SU-DHL-6 (cell line): Measurements from ENCODE around the gene EXOC2.
"Not testable (repeated sequence)": the region's sequence is repeated elsewhere in the genome, so short reads cannot be mapped to it uniquely, and the experiment has no call there.

Experiments
- H2AFZ ChIP-seq: fragments of 200-600 bp; sonication (generic); 2 replicates; pipeline ENCODE4 v1.6.1; 2014; ENCODE audit warnings: low read depth, mild to moderate bottlenecking, moderate library complexity, mixed read lengths, antibody characterized with exemption, low read length; ENCODE audit not compliant: severe bottlenecking
- H3F3A ChIP-seq: fragments of 200-600 bp; shearing (Covaris generic); 2 replicates; pipeline ENCODE4 v1.6.0; 2016; ENCODE audit warnings: antibody characterized with exemption, mild to moderate bottlenecking; ENCODE audit not compliant: insufficient read depth
- H3K27ac ChIP-seq: fragments of 200-600 bp; sonication (generic); 2 replicates; pipeline ENCODE4 v1.5.1; 2016; ENCODE audit warnings: low read depth, mild to moderate bottlenecking, low read length, moderate library complexity, mixed read lengths
- H3K27me3 ChIP-seq: fragments of 200-600 bp; sonication (generic), shearing (Covaris generic); 2 replicates; pipeline ENCODE4 v1.6.0; 2014; ENCODE audit warnings: mild to moderate bottlenecking, low read length
- H3K36me3 ChIP-seq: fragments of 200-600 bp; sonication (generic); 2 replicates; pipeline ENCODE4 v1.6.1; 2014; ENCODE audit warnings: mild to moderate bottlenecking, low read length, mixed read lengths
- H3K4me2 ChIP-seq: fragments of 300-600, 200-600 bp; shearing (Covaris generic), sonication (generic); 2 replicates; pipeline ENCODE4 v1.6.0; 2014; ENCODE audit warnings: low read length, low read depth, mild to moderate bottlenecking; ENCODE audit not compliant: poor library complexity, severe bottlenecking
- H3K4me3 ChIP-seq: fragments of 200-600 bp; sonication (generic); 2 replicates; pipeline ENCODE4 v1.5.1; 2014; ENCODE audit warnings: antibody characterized with exemption, low read length, mild to moderate bottlenecking, mixed read lengths; ENCODE audit not compliant: insufficient read depth, poor library complexity, severe bottlenecking
- H3K79me2 ChIP-seq: fragments of 200-600 bp; sonication (generic); 2 replicates; pipeline ENCODE4 v1.6.1; 2014; ENCODE audit warnings: mild to moderate bottlenecking, low read length, moderate library complexity; ENCODE audit not compliant: insufficient read depth
- H3K9ac ChIP-seq: fragments of 200-600 bp; sonication (generic); 2 replicates; pipeline ENCODE4 v1.7.0; 2014; ENCODE audit warnings: mild to moderate bottlenecking, low read length
- H3K9me2 ChIP-seq: fragments of 200-600 bp; sonication (generic); replicated peaks from 2 replicates; pipeline ENCODE4 v1.6.1; 2014; ENCODE audit warnings: low read length; ENCODE audit not compliant: insufficient read depth
- H3K9me3 ChIP-seq: fragments of 200-600 bp; sonication (generic); 2 replicates; pipeline ENCODE4 v1.6.1; 2014; ENCODE audit warnings: low read length, mixed read lengths; ENCODE audit not compliant: insufficient read depth
- H4K20me1 ChIP-seq: fragments of 200-600 bp; sonication (generic); 2 replicates; pipeline ENCODE4 v1.6.1; 2014; ENCODE audit warnings: low read depth, mild to moderate bottlenecking, antibody characterized with exemption, low read length, moderate library complexity, mixed read lengths
- CTCF ChIP-seq: fragments of 200-600 bp; sonication (generic); IDR thresholded peaks from one replicate; pipeline ENCODE4 v1.5.1; 2017; ENCODE audit warnings: antibody characterized with exemption, mild to moderate bottlenecking, low read length, moderate library complexity; ENCODE audit not compliant: insufficient read depth, poor library complexity, severe bottlenecking
- EZH2phosphoT487 ChIP-seq: fragments of 200-600 bp; sonication (generic), shearing (Covaris generic); conservative IDR thresholded peaks from 2 replicates; pipeline ENCODE4 v1.6.1; 2018; ENCODE audit warnings: mild to moderate bottlenecking, antibody characterized with exemption, low read length, moderate library complexity, mixed read lengths

The EXOC2 gene

GRCh38 chr6:610882-611281 is 82.1 kb downstream of the EXOC2 start:
- Histone ChIP-seq H3K9me2 (no peaks in the 10 kb centered on the region), H3K36me3 (peaks cover 16% of the 10 kb centered on the region; the same call in 1 of the 2 replicates), H3K79me2 (no peaks in the 10 kb centered on the region), H3K27ac (no peak overlapping the region), H3K9me3 (no peaks in the 10 kb centered on the region), H3K4me3 (no peak overlapping the region), H3K9ac (no peak overlapping the region), H3F3A (no peaks in the 10 kb centered on the region), H4K20me1 (no peaks in the 10 kb centered on the region), H3K4me2 (no peak overlapping the region), H3K27me3 (no peaks in the 10 kb centered on the region), H2AFZ (no peak overlapping the region)
- TF ChIP-seq EZH2phosphoT487 = no peak
- no peak for TF ChIP-seq CTCF

- no peak overlapping the region for H3K4me2 ChIP-seq
- no peaks in the 10 kb centered on the region for H3K27me3 ChIP-seq
- H3K4me3 ChIP-seq = no peak overlapping the region
- no peaks in the 10 kb centered on the region for H4K20me1 ChIP-seq
- no peaks in the 10 kb centered on the region for H3K9me3 ChIP-seq
- no peak overlapping the region for H3K9ac ChIP-seq
- TF ChIP-seq EZH2phosphoT487 (no peak), CTCF (no peak)
- no peaks in the 10 kb centered on the region for H3K79me2 ChIP-seq
- H3K9me2 ChIP-seq = no peaks in the 10 kb centered on the region
- no peak overlapping the region for H3K27ac ChIP-seq
- H3F3A ChIP-seq = no peaks in the 10 kb centered on the region
- H3K36me3 ChIP-seq = peaks cover 16% of the 10 kb centered on the region; the same call in 1 of the 2 replicates
- H2AFZ ChIP-seq = no peak overlapping the region
Measured at GRCh38 chr6:609905-610304, 83.0 kb downstream of the EXOC2 start.

- Histone ChIP-seq H3K9me2 (no peaks in the 10 kb centered on the region), H3K4me2 (no peak overlapping the region), H3K79me2 (no peaks in the 10 kb centered on the region), H3K36me3 (peaks cover 16% of the 10 kb centered on the region; the same call in 1 of the 2 replicates), H3K9ac (no peak overlapping the region), H3F3A (no peaks in the 10 kb centered on the region), H3K4me3 (no peak overlapping the region), H4K20me1 (no peaks in the 10 kb centered on the region), H3K27ac (no peak overlapping the region), H2AFZ (no peak overlapping the region), H3K27me3 (no peaks in the 10 kb centered on the region), H3K9me3 (no peaks in the 10 kb centered on the region)
- no peak for TF ChIP-seq CTCF
- TF ChIP-seq EZH2phosphoT487 = no peak
Measured at GRCh38 chr6:606829-607379, 86.0 kb downstream of the EXOC2 start.

- not testable (repeated sequence) for H3K27me3 ChIP-seq, H3K27ac ChIP-seq, H3F3A ChIP-seq, H3K4me2 ChIP-seq, H3K4me3 ChIP-seq, H3K9me3 ChIP-seq, H3K79me2 ChIP-seq, H4K20me1 ChIP-seq, H3K9me2 ChIP-seq, H2AFZ ChIP-seq, H3K9ac ChIP-seq
- peaks cover 16% of the 10 kb centered on the region; the same call in 1 of the 2 replicates for H3K36me3 ChIP-seq
Measured at GRCh38 chr6:605895-606294, 87.0 kb downstream of the EXOC2 start.
